Stimulated activated effector memory CD8-positive, alpha-beta T cell treated with anti-CD3 and anti-CD28 coated beads, Interleukin-12 subunit alpha, Interleukin-12 subunit beta, amount 100 ng/mL, for 72 hours (primary cell): ENCODE results near the gene FBXL20.
"Not testable (repeated sequence)": the region's sequence is repeated elsewhere in the genome, so short reads cannot be mapped to it uniquely, and the experiment has no call there.

Experiments
- ATAC-seq: fragments of 150-1000 bp; cut with Tn5 transposase; 2 replicates; pipeline ENCODE4 v1.10.0; 2021
- DNase-seq, 2 donors: peaks; one replicate each; pipeline ENCODE4 v3.0.0; 2021 to 2022; ENCODE audit warnings: low spot score in 2 of 2
- H3K27ac Mint-ChIP-seq: one replicate; pipeline ENCODE4 v1.8.0; 2022; ENCODE audit warnings: mild to moderate bottlenecking, mixed read lengths
- H3K36me3 Mint-ChIP-seq: one replicate; pipeline ENCODE4 v1.8.0; 2022; ENCODE audit warnings: mild to moderate bottlenecking, mixed read lengths
- H3K4me1 Mint-ChIP-seq: one replicate; pipeline ENCODE4 v1.8.0; 2022; ENCODE audit warnings: mixed read lengths
- H3K4me3 Mint-ChIP-seq: one replicate; pipeline ENCODE4 v1.8.0; 2022; ENCODE audit warnings: mild to moderate bottlenecking, mixed read lengths
- H3K9me3 Mint-ChIP-seq: one replicate; pipeline ENCODE4 v1.8.0; 2022; ENCODE audit warnings: mixed read lengths

FBXL20 gene

DNA sequence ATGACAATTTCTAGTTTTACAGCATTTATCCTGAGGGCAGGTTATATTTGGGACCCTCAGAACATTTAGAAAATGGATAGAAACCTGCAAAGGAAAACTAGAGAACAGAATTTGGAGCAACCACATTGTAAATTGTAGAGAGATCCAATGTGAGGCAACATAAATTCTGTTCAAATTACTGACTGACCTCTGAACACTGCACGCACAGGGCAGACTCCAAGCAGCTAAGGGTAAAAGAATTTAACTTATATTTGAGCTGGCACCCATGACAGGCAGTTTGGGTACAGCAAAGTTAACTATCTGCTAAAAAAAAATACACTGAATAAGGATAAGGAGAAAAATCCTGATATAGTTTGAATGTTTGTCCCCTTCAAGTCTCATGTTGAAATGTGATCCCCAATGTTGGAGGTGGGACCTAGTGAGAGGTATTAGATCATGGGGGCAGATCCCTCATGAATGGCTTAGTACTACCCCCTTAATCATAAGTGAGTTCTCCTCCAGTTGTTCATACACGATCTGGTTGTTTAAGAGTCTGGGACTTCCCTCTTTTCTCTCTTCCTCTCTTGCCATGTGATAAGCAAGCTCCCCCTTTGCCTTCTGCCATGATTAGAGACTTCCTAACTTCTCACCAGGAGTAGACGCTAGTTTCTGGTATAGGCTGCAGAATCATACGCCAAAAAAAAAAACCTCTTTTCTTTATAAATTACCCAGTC is 75.7 kb downstream of the FBXL20 start:
- Mint-ChIP-seq H3K9me3 (no peaks in the 10 kb centered on the region), H3K4me1 (no peaks in the 10 kb centered on the region), H3K36me3 (no peaks in the 10 kb centered on the region), H3K4me3 (no peak overlapping the region), H3K27ac (peak overlapping the region; percentile 58)
- ATAC-seq (no peak), DNase-seq (no peak)

DNA sequence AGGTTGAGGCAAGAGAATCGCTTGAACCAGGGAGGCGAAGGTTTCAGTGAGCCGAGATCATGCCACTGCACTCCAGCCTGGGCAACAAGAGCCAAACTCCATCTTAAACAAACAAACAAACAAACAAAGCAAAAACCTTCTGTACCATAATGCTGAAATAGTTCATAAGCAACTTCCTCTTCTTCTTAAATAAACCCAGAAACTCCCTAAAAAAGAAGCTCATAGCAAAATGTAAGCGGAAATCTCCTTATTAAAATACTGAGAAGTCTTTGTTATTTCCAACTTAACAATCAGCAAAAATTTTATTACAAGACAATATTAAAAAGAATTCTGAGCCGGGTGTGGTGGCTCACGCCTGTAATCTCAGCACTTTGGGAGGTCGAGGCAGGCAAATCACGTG is 82.8 kb downstream of the FBXL20 start:
- DNase-seq (no peak), ATAC-seq (no peak)
- Mint-ChIP-seq H3K9me3 (no peaks in the 10 kb centered on the region), H3K27ac (no peak overlapping the region), H3K4me3 (no peak overlapping the region), H3K4me1 (no peaks in the 10 kb centered on the region), H3K36me3 (peaks cover 15% of the 10 kb centered on the region)

DNA sequence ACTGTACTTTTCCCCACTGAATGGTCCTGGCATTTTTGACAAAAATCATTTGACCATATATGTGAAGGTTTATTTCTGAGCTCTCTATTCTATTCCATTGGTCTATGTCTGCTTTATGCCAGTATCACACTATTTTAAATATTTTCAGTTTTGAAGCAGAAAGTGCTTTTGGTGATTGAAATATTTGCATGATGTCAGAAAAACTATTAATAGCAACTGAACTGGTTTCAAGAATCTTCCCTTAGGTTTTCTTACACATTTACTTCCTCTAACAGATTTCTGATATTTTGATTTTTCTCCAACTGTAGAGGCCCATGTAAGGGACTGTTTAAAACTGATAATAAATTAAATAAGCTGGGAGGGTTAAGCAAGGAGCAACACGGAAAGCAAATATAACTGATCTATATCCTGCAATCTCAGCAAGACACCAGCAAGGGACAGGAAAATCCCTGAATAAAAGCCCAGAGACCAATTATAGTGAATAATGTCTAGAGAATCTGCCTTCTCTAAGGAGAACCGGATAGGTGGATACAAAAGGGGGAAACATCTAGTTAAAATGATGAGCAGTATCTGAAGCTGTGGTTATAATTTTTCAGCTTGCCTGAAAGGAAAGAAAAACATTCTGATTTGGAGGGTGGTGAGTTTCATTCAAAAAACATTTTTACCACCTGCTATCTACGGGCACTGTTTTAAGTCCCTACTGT is 94.8 kb downstream of the FBXL20 start:
- no peak for DNase-seq
- no peaks in the 10 kb centered on the region for H3K9me3 Mint-ChIP-seq
- H3K27ac Mint-ChIP-seq: no peak overlapping the region
- peaks cover 29% of the 10 kb centered on the region for H3K36me3 Mint-ChIP-seq
- no peak overlapping the region for H3K4me3 Mint-ChIP-seq
- ATAC-seq: no peak
- H3K4me1 Mint-ChIP-seq: no peaks in the 10 kb centered on the region

DNA sequence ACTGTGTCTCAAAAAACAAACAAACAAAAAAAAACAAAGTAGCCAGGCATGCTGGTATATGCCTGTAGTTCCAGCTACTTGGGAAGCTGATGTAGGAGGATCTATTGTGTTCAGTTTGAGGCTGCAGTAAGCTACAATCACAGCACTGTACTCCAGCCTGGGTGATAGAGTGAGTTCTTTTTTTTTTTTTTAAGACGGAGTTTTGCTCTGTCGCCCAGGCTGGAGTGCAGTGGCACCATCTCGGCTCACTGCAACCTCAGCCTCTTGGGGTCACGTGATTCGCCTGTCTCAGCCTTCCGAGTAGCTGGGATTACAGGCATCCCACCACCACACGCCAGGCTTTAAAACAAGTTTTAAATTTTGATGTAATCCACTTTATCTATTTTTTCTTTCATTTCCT is 95.4 kb downstream of the FBXL20 start:
- Mint-ChIP-seq H3K27ac (no peak overlapping the region), H3K4me3 (no peak overlapping the region), H3K36me3 (peaks cover 36% of the 10 kb centered on the region), H3K4me1 (no peaks in the 10 kb centered on the region), H3K9me3 (no peaks in the 10 kb centered on the region)
- ATAC-seq (no peak), DNase-seq (no peak)

DNA sequence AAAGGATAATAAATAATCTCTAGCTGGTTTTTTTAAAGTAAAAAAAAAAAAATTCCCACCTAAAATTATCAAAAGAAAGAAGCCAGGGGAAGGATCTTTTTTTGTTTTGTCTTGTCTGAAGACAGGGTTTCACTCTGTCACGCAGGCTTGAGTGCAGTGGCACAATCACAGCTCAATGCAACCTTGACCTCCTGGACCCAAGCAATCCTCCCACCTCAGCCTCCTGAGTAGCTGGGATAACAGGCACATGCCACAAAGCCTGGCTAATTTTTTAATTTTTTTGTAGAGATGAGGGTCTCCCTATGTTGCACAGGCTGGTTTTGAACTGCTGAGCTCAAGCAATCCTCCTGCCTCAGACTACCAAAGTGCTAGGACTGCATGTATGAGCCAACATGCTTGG is 97.2 kb downstream of the FBXL20 start:
- H3K27ac Mint-ChIP-seq: no peak overlapping the region
- no peak for ATAC-seq
- no peak for DNase-seq
- H3K4me1 Mint-ChIP-seq: no peaks in the 10 kb centered on the region
- no peak overlapping the region for H3K4me3 Mint-ChIP-seq
- no peaks in the 10 kb centered on the region for H3K9me3 Mint-ChIP-seq
- H3K36me3 Mint-ChIP-seq: peaks cover 43% of the 10 kb centered on the region

DNA sequence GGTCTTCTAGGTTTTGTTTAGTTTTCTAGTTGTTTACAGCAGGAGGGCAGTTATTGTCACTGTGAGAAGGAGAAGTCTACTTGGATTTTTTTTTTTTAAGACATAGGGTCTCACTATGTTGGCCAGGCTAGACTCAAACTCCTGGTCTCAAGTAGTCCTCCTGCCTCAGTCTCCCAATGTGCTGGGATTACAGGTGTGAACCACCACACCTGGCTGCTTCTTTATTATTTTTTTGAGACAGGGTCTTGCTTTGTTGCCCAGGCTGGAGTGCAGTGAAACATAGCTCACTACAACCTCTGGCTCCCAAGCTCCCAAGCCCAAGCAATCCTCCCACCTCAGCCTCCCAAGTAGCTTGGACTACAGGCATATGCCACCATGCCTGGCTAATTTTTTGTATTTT is 107.4 kb downstream of the FBXL20 start:
- peak overlapping the region; percentile 48 for H3K27ac Mint-ChIP-seq
- peaks cover 71% of the 10 kb centered on the region for H3K36me3 Mint-ChIP-seq

DNA sequence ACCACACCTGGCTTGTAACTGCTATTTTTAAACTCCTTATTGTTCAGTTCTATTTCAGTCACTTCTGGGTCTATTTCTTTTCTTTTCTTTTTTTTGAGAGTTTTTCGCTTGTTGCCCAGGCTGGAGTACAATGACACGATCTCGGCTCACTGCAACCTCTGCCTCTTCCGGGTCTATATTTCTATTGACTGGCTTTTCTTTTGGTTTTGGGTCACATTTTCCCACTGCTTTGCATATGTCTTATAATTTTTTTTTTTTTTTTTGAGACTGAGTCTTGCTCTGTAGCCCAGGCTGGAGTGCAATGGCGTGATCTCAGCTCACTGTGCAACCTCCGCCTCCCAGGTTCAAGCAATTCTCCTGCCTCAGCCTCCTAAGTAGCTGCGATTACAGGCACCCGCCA is 108.9 kb downstream of the FBXL20 start:
- H3K27ac Mint-ChIP-seq, H3K4me1 Mint-ChIP-seq, H3K4me3 Mint-ChIP-seq, DNase-seq, ATAC-seq, H3K9me3 Mint-ChIP-seq: not testable (repeated sequence)
- peaks cover 67% of the 10 kb centered on the region for H3K36me3 Mint-ChIP-seq

More for the DNA sequence above, 107.4 kb downstream of the FBXL20 start:
- Mint-ChIP-seq H3K4me3 (no peak overlapping the region), H3K9me3 (no peaks in the 10 kb centered on the region), H3K4me1 (no peaks in the 10 kb centered on the region)
- DNase-seq (no peak), ATAC-seq (no peak)

DNA sequence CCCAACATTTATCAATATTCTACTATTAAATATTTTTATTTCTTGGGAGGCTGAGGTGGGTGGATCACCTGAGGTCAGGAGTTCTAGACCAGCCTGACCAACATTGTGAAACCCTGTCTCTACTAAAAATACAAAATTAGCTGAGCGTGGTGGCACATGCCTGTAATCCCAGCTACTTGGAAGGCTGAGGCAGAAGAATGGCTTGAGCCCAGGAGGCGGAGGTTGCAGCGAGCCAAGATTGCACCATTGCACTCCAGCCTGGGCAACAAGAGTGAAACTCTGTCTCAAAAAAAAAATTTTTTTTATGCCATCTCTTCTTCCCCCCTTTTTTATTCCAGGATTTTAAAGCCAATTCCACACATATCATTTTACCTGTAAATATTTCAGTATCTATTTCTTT is 114.9 kb downstream of the FBXL20 start:
- H3K27ac Mint-ChIP-seq, ATAC-seq, H3K4me3 Mint-ChIP-seq, DNase-seq, H3K4me1 Mint-ChIP-seq, H3K9me3 Mint-ChIP-seq: not testable (repeated sequence)
- peaks cover 28% of the 10 kb centered on the region for H3K36me3 Mint-ChIP-seq

DNA sequence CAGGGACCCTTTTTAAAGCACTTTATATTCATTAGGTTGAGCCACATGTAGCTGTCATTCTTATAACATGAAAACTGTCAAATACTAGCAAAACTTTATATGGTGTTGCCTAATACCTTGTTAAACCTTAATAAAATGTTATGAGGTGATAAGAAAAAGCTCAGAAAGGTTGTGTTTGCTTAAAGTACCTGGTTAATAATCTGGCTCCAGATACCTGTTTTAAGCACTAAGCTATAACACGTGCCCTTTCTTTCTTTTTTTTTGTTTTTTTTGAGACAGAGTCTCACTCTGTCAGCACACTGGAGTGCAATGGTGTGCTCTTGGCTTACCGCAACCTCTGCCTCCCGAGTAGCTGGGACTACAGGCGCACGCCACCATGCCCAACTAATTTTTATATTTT is 116.7 kb downstream of the FBXL20 start:
- ATAC-seq (no peak), DNase-seq (no peak)
- H3K4me3 Mint-ChIP-seq: no peak overlapping the region
- no peaks in the 10 kb centered on the region for H3K4me1 Mint-ChIP-seq
- H3K36me3 Mint-ChIP-seq: peaks cover 34% of the 10 kb centered on the region
- H3K27ac Mint-ChIP-seq: no peak overlapping the region
- no peaks in the 10 kb centered on the region for H3K9me3 Mint-ChIP-seq

DNA sequence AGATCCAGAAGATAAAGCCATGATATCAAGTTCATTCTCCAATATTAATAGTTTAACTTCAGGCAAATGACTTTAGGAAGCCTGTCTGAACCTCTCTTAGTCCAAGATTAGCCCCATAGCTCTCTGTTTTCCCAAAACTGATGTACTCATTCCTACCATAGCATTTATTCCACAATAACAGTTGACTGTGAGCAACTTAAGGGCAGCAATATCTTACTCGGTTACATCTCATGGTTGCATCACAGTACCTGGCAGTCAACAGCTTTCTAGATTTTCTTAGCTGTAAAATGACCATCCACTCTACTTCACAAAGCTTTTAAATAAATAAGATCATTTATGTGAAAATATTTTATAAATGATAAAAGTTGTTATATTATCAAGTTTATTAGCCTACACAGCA is 117.5 kb downstream of the FBXL20 start:
- Mint-ChIP-seq H3K27ac (no peak overlapping the region), H3K9me3 (no peaks in the 10 kb centered on the region), H3K4me3 (no peak overlapping the region), H3K36me3 (peaks cover 42% of the 10 kb centered on the region), H3K4me1 (no peaks in the 10 kb centered on the region)
- DNase-seq (no peak), ATAC-seq (no peak)

DNA sequence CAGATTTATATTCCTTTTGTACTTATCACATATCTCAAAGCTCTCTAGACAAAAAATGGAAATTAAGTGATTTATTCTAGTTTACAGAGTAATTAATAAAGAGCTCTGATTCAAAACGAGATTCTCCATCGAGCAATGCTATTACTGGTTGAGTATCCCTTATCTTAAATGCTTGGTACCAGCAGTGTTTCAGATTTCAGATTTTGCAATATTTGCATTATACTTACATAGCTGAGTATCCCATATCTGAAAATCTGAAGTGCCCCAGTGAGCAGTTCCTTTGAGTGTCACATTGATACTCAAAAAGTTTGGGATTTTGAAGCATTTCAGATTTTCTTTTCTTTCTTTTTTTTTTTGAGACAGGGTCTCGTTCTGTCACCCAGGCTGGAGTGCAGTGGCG is 118.3 kb downstream of the FBXL20 start:
- H3K4me3 Mint-ChIP-seq: no peak overlapping the region
- H3K4me1 Mint-ChIP-seq: no peaks in the 10 kb centered on the region
- DNase-seq (no peak), ATAC-seq (no peak)
- peaks cover 43% of the 10 kb centered on the region for H3K36me3 Mint-ChIP-seq
- H3K27ac Mint-ChIP-seq: no peak overlapping the region
- H3K9me3 Mint-ChIP-seq: no peaks in the 10 kb centered on the region

DNA sequence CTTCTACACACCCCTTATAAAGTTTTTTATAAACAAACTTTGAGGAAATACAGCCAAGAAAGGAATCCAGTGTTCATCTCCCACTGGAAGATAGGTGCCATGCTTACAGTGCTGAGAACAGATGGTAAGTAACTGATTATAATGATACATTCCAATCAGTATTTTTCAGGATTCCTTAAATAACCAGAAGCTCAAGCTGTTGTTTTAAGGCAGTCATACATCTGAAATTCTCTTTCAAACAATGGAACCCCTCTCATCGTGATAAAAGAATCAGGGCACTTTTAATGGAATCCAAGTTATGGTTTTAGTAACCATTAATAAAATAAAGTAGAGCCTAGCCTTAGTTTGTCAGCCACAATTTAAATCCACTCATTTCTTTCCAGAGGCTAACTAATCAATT is 119.6 kb downstream of the FBXL20 start:
- no peak for DNase-seq
- no peak overlapping the region for H3K27ac Mint-ChIP-seq
- H3K4me1 Mint-ChIP-seq: no peaks in the 10 kb centered on the region
- peaks cover 48% of the 10 kb centered on the region for H3K36me3 Mint-ChIP-seq
- ATAC-seq: no peak
- H3K9me3 Mint-ChIP-seq: no peaks in the 10 kb centered on the region
- H3K4me3 Mint-ChIP-seq: no peak overlapping the region

DNA sequence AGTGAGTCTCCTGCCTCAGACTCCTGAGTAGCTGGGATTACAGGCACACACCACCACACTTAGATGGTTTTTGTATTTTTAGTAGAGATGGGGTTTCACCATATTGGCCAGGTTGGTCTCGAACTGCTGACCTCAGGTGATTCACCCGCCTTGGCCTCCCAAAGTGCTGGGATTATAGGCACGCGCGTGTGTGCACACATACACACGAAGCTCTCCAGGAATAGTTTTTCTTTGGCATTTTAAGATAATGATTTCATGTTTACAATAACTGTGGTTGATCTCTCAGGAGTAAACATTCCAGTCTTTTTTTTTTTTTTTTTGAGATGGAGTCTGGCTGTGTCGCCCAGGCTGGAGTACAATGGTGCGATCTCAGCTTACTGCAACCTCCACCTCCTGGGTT is 123.2 kb downstream of the FBXL20 start:
- not testable (repeated sequence) for DNase-seq, ATAC-seq, H3K27ac Mint-ChIP-seq, H3K4me1 Mint-ChIP-seq, H3K9me3 Mint-ChIP-seq, H3K4me3 Mint-ChIP-seq
- H3K36me3 Mint-ChIP-seq: peaks cover 73% of the 10 kb centered on the region

DNA sequence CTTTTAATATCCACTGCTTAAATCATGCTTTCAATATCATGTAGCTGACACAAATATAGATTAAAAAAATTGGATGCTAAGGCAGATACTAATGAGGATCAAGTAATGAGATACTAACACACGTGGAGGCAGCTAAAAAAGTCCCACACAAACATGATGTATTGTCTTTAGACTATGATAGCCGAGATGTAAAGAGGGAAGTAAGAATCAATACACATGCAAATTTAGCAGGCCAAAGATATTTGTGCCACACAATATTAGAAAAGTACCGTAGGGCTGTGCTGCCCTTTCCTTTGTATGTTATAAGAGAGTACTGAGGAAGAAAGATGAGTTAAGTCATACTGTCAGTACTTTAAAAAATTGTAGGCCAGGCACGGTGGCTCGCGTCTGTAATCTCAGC is 124.3 kb downstream of the FBXL20 start:
- no peak for ATAC-seq
- H3K4me3 Mint-ChIP-seq: no peak overlapping the region
- no peak overlapping the region for H3K27ac Mint-ChIP-seq
- no peak for DNase-seq
- peaks cover 84% of the 10 kb centered on the region for H3K36me3 Mint-ChIP-seq
- no peaks in the 10 kb centered on the region for H3K9me3 Mint-ChIP-seq
- H3K4me1 Mint-ChIP-seq: no peaks in the 10 kb centered on the region

DNA sequence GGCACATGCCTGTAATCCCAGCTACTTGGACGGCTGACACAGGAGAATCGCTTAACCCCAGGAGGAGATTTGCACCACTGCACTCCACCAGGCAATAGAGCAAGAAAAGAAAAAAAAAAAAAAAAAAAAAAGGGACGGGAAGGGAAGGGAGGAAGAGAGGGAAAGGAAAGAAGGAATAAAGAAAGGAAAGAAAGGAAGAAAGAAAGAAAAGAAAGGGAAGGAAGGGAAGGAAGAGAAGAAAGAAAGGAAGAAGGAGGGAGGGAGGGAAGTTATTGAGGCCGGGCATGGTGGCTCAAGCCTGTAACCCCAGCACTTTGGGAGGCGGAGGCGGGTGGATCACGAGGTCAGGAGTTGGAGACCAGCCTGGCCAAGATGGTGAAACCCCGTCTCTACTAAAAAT is 125.3 kb downstream of the FBXL20 start:
- Mint-ChIP-seq H3K4me1 (no peaks in the 10 kb centered on the region), H3K9me3 (no peaks in the 10 kb centered on the region), H3K36me3 (peaks cover 91% of the 10 kb centered on the region), H3K27ac (no peak overlapping the region), H3K4me3 (no peak overlapping the region)
- no peak for DNase-seq
- ATAC-seq: no peak

DNA sequence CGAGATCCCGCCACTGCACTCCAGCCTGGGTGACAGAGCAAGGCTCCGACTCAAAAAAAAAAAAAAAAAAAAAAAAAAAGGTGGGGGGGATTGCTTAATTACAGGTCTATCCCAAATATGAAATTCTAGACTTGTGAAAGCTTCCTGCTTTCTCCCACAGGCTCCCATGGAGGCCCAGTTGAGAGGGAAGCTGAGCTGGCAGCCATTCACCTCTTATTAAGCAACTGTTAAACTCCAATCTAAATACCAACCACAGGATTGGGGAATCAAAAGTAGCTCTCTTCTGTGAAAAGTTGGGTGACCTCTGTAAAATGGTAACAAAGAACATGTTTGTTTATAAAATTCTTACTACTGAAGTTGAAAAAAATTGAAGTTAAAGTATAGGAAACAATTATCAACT is 129.9 kb downstream of the FBXL20 start:
- no peaks in the 10 kb centered on the region for H3K9me3 Mint-ChIP-seq
- peaks cover 87% of the 10 kb centered on the region for H3K36me3 Mint-ChIP-seq
- no peak overlapping the region for H3K27ac Mint-ChIP-seq

More for the DNA sequence above, 129.9 kb downstream of the FBXL20 start:
- H3K4me3 Mint-ChIP-seq: no peak overlapping the region
- DNase-seq (no peak), ATAC-seq (no peak)
- H3K4me1 Mint-ChIP-seq: no peaks in the 10 kb centered on the region
